ENCODE results near the gene SFTPB.

SFTPB gene

DNA sequence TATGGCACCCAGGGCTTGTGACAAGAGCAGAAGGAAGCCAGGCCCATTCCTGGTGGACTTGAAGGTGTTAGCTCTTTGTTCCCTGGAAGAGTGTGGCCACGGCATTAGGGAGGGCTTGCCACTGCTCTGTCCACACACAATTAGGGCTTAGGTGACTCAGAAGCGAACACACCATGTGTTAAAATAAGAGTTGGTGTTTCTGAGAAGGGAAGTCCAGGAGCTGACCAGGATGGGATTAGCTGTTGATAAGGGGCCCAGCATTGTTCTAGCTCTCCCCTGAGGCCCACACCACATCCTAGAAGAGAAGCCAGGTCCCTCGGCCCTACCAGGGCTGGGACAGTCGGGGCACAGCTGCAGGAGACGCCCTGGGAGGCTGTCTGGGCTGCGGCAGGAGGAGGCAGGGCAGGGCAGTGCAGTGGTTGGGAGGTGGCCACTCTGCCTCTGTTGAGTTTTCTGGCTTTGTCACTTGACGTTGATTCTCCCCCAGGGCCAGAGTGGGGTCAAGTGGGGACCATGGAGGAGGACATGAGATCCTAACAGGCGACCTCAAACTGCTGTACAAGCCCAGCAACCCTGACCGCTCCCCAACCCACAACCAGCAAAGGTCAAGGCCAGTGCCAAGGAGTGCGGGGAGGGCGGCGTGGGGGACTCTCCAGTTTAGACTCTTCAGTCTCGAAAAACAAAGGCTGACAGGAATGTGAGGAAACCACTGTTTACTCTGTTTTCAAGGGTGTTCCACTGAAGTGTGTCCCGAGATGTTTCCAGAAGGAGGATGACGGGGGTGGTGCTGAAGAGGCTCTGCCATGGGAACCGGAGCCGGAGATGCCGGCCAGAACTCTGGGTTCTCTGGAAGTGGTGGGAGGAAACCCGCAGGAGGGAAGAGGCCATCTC is 42.9 kb upstream of the SFTPB start:
- Histone ChIP-seq H3K9me3 (ENCODE audit: control insufficient read depth, insufficient read depth, low read depth, low read length) (no peaks in the 10 kb centered on the region), H3K4me1 (ENCODE audit: control insufficient read depth, insufficient read depth, low read length) (no peaks in the 10 kb centered on the region), H3K27ac (ENCODE audit: extremely low read depth, low read depth, low read length) (no peak overlapping the region), H3K4me3 (ENCODE audit: low read depth, low read length) (no peak overlapping the region), H3K36me3 (ENCODE audit: control insufficient read depth in 2 of 2, insufficient read depth in 1 of 2, low read length in 2 of 2) (no peaks in the 10 kb centered on the region)
- ChIA-PET CTCF (interaction anchor here (1.7 to 2.0 kb wide), 2 partner anchors 9 to 369 kb away, joined by 4 read pairs; no protein-coding TSS in a partner anchor), POLR2A (no interaction called here)
- no peak for TF ChIP-seq ZNF791 (tag by site-specific recombination; IDR thresholded peaks at IDR 0.05)
- TF ChIP-seq, protein P1, sequence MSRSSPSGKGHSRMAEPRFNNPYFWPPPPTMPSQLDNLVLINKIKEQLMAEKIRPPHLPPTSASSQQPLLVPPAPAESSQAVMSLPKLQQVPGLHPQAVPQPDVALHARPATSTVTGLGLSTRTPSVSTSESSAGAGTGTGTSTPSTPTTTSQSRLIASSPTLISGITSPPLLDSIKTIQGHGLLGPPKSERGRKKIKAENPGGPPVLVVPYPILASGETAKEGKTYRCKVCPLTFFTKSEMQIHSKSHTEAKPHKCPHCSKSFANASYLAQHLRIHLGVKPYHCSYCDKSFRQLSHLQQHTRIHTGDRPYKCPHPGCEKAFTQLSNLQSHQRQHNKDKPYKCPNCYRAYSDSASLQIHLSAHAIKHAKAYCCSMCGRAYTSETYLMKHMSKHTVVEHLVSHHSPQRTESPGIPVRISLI (tag by site-specific recombination; IDR thresholded peaks at IDR 0.05), result no peak
- no peak for TF ChIP-seq ZNF335 (tag by site-specific recombination; conservative IDR thresholded peaks at IDR 0.05)
- TF ChIP-seq, protein P2, sequence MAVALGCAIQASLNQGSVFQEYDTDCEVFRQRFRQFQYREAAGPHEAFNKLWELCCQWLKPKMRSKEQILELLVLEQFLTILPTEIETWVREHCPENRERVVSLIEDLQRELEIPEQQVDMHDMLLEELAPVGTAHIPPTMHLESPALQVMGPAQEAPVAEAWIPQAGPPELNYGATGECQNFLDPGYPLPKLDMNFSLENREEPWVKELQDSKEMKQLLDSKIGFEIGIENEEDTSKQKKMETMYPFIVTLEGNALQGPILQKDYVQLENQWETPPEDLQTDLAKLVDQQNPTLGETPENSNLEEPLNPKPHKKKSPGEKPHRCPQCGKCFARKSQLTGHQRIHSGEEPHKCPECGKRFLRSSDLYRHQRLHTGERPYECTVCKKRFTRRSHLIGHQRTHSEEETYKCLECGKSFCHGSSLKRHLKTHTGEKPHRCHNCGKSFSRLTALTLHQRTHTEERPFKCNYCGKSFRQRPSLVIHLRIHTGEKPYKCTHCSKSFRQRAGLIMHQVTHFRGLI (tag by site-specific recombination; IDR thresholded peaks at IDR 0.05), result no peak
- TF ChIP-seq ZNF433 (tag by site-specific recombination; IDR thresholded peaks at IDR 0.05; ENCODE audit: low read depth), result no peak
- TF ChIP-seq, protein P3, sequence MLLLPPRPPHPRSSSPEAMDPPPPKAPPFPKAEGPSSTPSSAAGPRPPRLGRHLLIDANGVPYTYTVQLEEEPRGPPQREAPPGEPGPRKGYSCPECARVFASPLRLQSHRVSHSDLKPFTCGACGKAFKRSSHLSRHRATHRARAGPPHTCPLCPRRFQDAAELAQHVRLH (tag by site-specific recombination; IDR thresholded peaks at IDR 0.05), result no peak
- TF ChIP-seq MZF1 (tag by site-specific recombination; IDR thresholded peaks at IDR 0.05; ENCODE audit: borderline replicate concordance), result no peak
- TF ChIP-seq, protein P4, sequence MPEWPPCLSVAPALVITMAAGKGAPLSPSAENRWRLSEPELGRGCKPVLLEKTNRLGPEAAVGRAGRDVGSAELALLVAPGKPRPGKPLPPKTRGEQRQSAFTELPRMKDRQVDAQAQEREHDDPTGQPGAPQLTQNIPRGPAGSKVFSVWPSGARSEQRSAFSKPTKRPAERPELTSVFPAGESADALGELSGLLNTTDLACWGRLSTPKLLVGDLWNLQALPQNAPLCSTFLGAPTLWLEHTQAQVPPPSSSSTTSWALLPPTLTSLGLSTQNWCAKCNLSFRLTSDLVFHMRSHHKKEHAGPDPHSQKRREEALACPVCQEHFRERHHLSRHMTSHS (tag by site-specific recombination; IDR thresholded peaks at IDR 0.05), result no peak
- TF ChIP-seq ZNF132 (tag by site-specific recombination; IDR thresholded peaks at IDR 0.05; ENCODE audit: borderline replicate concordance), result no peak
- TF ChIP-seq ZNF792 (tag by site-specific recombination; IDR thresholded peaks at IDR 0.05), result no peak

DNA sequence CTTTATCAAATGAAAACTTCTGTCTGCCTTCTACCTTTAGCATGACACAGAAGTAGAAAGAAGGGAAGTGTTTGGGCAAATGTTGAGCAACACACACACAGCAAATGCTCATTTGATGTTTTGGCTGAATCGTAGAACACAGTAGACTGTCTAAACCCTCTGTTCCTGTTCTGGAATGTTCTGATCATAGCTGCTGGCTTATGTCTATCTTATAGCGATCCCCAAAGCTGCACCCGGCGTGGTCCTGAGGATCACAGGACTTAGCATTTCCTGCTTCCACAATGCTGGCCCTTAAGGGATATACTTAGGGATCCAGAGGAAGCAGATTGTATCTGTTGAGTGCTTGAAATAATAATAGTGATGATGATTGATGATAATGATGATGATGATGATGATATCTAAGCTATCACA is 41.4 kb upstream of the SFTPB start:
- CTCF ChIA-PET, result interaction anchor here (0.6 to 7.1 kb wide), 14 partner anchors 9 to 390 kb away, joined by 3 to 54 read pairs (median 4); partner anchors contain the start of gene GNLY
- no peaks in the 10 kb centered on the region for H3K4me1 ChIP-seq (ENCODE audit: control insufficient read depth, insufficient read depth, low read length)
- no peak overlapping the region for H3K4me3 ChIP-seq (ENCODE audit: low read depth, low read length)
- no peak overlapping the region for H3K27ac ChIP-seq (ENCODE audit: extremely low read depth, low read depth, low read length)
- POLR2A ChIA-PET, result no interaction called here
- TF ChIP-seq, protein P5, sequence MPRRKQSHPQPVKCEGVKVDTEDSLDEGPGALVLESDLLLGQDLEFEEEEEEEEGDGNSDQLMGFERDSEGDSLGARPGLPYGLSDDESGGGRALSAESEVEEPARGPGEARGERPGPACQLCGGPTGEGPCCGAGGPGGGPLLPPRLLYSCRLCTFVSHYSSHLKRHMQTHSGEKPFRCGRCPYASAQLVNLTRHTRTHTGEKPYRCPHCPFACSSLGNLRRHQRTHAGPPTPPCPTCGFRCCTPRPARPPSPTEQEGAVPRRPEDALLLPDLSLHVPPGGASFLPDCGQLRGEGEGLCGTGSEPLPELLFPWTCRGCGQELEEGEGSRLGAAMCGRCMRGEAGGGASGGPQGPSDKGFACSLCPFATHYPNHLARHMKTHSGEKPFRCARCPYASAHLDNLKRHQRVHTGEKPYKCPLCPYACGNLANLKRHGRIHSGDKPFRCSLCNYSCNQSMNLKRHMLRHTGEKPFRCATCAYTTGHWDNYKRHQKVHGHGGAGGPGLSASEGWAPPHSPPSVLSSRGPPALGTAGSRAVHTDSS (tag by site-specific recombination; IDR thresholded peaks at IDR 0.05), result 0 out of 2 replicates have a peak, but pooled peaks have one; percentile 7
- no peak for TF ChIP-seq ZNF146 (tag by site-specific recombination; IDR thresholded peaks at IDR 0.05)
- no peaks in the 10 kb centered on the region for H3K9me3 ChIP-seq (ENCODE audit: control insufficient read depth, insufficient read depth, low read depth, low read length)
- H3K36me3 ChIP-seq (ENCODE audit: control insufficient read depth in 2 of 2, insufficient read depth in 1 of 2, low read length in 2 of 2), result no peaks in the 10 kb centered on the region

DNA sequence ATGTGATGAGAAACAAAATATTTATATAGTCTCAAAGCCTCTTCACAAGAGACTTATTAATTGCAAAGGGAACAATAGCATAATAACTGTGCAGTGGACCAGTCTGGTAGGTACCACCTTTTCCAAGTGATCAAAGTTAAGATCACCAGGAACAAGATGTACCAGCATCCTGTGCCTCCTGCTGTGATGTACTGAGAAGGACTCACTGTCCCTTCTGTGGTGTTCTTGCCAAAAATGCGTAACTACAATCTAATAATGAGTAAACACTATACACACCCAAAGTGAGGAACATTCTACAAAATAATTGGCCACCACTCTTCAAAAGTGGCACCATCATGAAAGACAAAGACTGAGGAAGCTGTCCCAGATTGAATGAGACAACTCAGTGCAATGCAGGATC is 40.6 kb upstream of the SFTPB start:
- ChIA-PET CTCF (interaction anchor here (0.9 to 7.1 kb wide), 14 partner anchors 10 to 371 kb away, joined by 3 to 54 read pairs (median 4); partner anchors contain the start of gene GNLY), POLR2A (no interaction called here)
- H3K4me3 ChIP-seq (ENCODE audit: low read depth, low read length), result no peak overlapping the region
- no peaks in the 10 kb centered on the region for H3K9me3 ChIP-seq (ENCODE audit: control insufficient read depth, insufficient read depth, low read depth, low read length)
- no peaks in the 10 kb centered on the region for H3K4me1 ChIP-seq (ENCODE audit: control insufficient read depth, insufficient read depth, low read length)
- H3K36me3 ChIP-seq (ENCODE audit: control insufficient read depth in 2 of 2, insufficient read depth in 1 of 2, low read length in 2 of 2), result no peaks in the 10 kb centered on the region
- no peak overlapping the region for H3K27ac ChIP-seq (ENCODE audit: extremely low read depth, low read depth, low read length)
- TF ChIP-seq, protein P6, sequence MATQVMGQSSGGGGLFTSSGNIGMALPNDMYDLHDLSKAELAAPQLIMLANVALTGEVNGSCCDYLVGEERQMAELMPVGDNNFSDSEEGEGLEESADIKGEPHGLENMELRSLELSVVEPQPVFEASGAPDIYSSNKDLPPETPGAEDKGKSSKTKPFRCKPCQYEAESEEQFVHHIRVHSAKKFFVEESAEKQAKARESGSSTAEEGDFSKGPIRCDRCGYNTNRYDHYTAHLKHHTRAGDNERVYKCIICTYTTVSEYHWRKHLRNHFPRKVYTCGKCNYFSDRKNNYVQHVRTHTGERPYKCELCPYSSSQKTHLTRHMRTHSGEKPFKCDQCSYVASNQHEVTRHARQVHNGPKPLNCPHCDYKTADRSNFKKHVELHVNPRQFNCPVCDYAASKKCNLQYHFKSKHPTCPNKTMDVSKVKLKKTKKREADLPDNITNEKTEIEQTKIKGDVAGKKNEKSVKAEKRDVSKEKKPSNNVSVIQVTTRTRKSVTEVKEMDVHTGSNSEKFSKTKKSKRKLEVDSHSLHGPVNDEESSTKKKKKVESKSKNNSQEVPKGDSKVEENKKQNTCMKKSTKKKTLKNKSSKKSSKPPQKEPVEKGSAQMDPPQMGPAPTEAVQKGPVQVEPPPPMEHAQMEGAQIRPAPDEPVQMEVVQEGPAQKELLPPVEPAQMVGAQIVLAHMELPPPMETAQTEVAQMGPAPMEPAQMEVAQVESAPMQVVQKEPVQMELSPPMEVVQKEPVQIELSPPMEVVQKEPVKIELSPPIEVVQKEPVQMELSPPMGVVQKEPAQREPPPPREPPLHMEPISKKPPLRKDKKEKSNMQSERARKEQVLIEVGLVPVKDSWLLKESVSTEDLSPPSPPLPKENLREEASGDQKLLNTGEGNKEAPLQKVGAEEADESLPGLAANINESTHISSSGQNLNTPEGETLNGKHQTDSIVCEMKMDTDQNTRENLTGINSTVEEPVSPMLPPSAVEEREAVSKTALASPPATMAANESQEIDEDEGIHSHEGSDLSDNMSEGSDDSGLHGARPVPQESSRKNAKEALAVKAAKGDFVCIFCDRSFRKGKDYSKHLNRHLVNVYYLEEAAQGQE (tag by site-specific recombination; IDR thresholded peaks at IDR 0.05), result no peak
- TF ChIP-seq ZNF529 (tag by site-specific recombination; IDR thresholded peaks at IDR 0.05; ENCODE audit: insufficient replicate concordance), result no peak
- TF ChIP-seq, protein P7, sequence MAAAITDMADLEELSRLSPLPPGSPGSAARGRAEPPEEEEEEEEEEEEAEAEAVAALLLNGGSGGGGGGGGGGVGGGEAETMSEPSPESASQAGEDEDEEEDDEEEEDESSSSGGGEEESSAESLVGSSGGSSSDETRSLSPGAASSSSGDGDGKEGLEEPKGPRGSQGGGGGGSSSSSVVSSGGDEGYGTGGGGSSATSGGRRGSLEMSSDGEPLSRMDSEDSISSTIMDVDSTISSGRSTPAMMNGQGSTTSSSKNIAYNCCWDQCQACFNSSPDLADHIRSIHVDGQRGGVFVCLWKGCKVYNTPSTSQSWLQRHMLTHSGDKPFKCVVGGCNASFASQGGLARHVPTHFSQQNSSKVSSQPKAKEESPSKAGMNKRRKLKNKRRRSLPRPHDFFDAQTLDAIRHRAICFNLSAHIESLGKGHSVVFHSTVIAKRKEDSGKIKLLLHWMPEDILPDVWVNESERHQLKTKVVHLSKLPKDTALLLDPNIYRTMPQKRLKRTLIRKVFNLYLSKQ (tag by site-specific recombination; IDR thresholded peaks at IDR 0.05; ENCODE audit: borderline replicate concordance), result no peak
- no peak for TF ChIP-seq SP2 (tag by site-specific recombination; IDR thresholded peaks at IDR 0.05)
- no peak for TF ChIP-seq ZNF747 (tag by site-specific recombination; IDR thresholded peaks at IDR 0.05)
- no peak for TF ChIP-seq ZNF341 (tag by site-specific recombination; IDR thresholded peaks at IDR 0.05; ENCODE audit: low read depth)
